ENCODE results near the gene FAM124A. TPM values are rescaled to one million over a fixed set of nuclear protein-coding genes. Genes with fewer than 3 reads are reported as not detected.

FAM124A gene
- total RNA-seq, 2 experiments from 2014 or later: not detected

- Mint-ChIP-seq H3K36me3 (ENCODE audit: low read depth) (no peaks in the 10 kb centered on the region), H3K27me3 (peaks cover under 1% of the 10 kb centered on the region), H3K27ac (no peak overlapping the region), H3K4me1 (no peaks in the 10 kb centered on the region), H3K9me3 (no peaks in the 10 kb centered on the region), H3K4me3 (no peak overlapping the region)
- ChIA-PET CTCF (no interaction called here), POLR2A (no interaction called here)
- DNase-seq: no peak
Measured at GRCh38 chr13:51317262-51317661, 95.1 kb downstream of the FAM124A start.

- no peak overlapping the region for H3K27ac Mint-ChIP-seq
- no peaks in the 10 kb centered on the region for H3K27me3 Mint-ChIP-seq
- POLR2A ChIA-PET: no interaction called here
- CTCF ChIA-PET: interaction anchor here (0.6 to 1.2 kb wide), 2 partner anchors 11 kb away, joined by 3 read pairs; no protein-coding TSS in a partner anchor
- H3K36me3 Mint-ChIP-seq (ENCODE audit: low read depth): no peaks in the 10 kb centered on the region
- no peak overlapping the region for H3K4me3 Mint-ChIP-seq
- H3K4me1 Mint-ChIP-seq: no peaks in the 10 kb centered on the region
- no peaks in the 10 kb centered on the region for H3K9me3 Mint-ChIP-seq
- no peak for DNase-seq
Measured at GRCh38 chr13:51318015-51318414, 95.8 kb downstream of the FAM124A start.

DNA sequence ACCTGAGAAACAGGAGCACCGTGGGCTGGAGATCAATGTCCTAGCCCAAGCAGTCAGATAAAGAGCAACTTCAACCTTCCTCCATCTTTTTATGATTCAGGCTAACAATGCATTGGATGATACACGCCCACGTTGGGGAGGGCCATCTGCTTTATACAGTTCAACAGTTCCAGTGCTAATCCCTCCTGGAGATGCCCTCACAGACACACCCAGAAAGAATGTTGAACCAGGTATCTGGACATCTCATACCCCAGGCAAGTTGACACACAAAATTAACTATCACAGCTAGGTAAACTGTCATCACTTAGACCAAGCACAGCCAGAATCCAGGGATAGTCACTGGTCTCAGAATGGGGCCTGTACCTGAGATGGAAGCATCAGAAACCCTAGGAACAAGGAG, 96.7 kb downstream of the FAM124A start:
- no peaks in the 10 kb centered on the region for H3K9me3 Mint-ChIP-seq
- CTCF ChIA-PET: interaction anchor here (1.2 kb wide), 1 partner anchor 10 kb away, joined by 3 read pairs; no protein-coding TSS in a partner anchor
- no peaks in the 10 kb centered on the region for H3K36me3 Mint-ChIP-seq (ENCODE audit: low read depth)
- no peak overlapping the region for H3K4me3 Mint-ChIP-seq
- no peaks in the 10 kb centered on the region for H3K4me1 Mint-ChIP-seq
- no peaks in the 10 kb centered on the region for H3K27me3 Mint-ChIP-seq
- POLR2A ChIA-PET: no interaction called here
- H3K27ac Mint-ChIP-seq: no peak overlapping the region
- no peak for DNase-seq

- H3K4me1 Mint-ChIP-seq: no peaks in the 10 kb centered on the region
- ChIA-PET POLR2A (no interaction called here), CTCF (no interaction called here)
- H3K27ac Mint-ChIP-seq: no peak overlapping the region
- H3K27me3 Mint-ChIP-seq: no peaks in the 10 kb centered on the region
- no peak overlapping the region for H3K4me3 Mint-ChIP-seq
- H3K36me3 Mint-ChIP-seq (ENCODE audit: low read depth): no peaks in the 10 kb centered on the region
- H3K9me3 Mint-ChIP-seq: no peaks in the 10 kb centered on the region
- no peak for DNase-seq
Measured at GRCh38 chr13:51321836-51322235, 99.6 kb downstream of the FAM124A start.

GRCh38 chr13:51322826-51323225, 100.6 kb downstream of the FAM124A start:
- Mint-ChIP-seq H3K4me3 (no peak overlapping the region), H3K27ac (no peak overlapping the region), H3K9me3 (no peaks in the 10 kb centered on the region), H3K36me3 (ENCODE audit: low read depth) (no peaks in the 10 kb centered on the region), H3K27me3 (no peaks in the 10 kb centered on the region), H3K4me1 (no peaks in the 10 kb centered on the region)
- ChIA-PET CTCF (no interaction called here), POLR2A (interaction anchor here (0.6 kb wide), 1 partner anchor 376 kb away, joined by 5 read pairs; no protein-coding TSS in a partner anchor)
- DNase-seq: no peak

GRCh38 chr13:51323824-51324511, 101.8 kb downstream of the FAM124A start:
- CTCF ChIA-PET: no interaction called here
- POLR2A ChIA-PET: no interaction called here
- DNase-seq: no peak

DNA sequence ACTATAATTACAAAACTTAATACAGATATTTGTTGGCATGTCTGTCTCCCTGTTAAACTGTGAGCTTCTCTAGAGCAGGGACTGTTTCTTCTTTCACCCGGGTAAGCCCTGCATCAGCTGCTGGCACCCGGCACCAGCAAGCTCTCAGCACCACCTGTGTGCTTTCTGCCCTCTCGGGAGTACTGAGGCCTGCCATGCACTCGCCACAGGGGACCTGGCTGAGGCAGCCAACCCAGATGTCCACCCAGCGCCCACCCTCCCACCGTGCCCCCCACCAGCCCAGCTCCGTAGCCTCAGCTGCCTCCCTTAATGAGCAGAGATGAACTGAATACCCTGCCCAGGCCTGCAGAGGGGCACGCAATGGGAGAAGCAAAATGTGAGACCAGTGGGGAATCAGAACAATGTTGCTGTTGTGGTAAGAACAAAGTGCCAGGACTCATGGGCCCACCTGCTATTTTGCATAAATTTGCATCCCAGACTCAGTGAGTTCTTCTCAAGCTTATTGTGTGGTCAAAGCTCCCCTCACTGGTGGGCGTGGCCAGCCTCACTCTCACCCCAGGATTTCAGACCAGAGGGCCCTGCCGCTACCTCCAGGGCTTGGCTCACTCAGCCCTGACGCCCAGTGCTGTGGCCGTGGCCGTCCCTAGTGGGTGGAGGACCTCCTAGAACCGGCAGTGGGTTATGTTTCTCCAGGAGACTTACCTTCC, 102.7 kb downstream of the FAM124A start:
- POLR2A ChIA-PET: no interaction called here
- H3K9me3 Mint-ChIP-seq: no peaks in the 10 kb centered on the region

More at GRCh38 chr13:51323824-51324511, 101.8 kb downstream of the FAM124A start:
- Mint-ChIP-seq H3K27ac (no peak overlapping the region), H3K36me3 (ENCODE audit: low read depth) (no peaks in the 10 kb centered on the region), H3K4me3 (no peak overlapping the region), H3K27me3 (no peaks in the 10 kb centered on the region), H3K4me1 (no peaks in the 10 kb centered on the region), H3K9me3 (no peaks in the 10 kb centered on the region)

DNA sequence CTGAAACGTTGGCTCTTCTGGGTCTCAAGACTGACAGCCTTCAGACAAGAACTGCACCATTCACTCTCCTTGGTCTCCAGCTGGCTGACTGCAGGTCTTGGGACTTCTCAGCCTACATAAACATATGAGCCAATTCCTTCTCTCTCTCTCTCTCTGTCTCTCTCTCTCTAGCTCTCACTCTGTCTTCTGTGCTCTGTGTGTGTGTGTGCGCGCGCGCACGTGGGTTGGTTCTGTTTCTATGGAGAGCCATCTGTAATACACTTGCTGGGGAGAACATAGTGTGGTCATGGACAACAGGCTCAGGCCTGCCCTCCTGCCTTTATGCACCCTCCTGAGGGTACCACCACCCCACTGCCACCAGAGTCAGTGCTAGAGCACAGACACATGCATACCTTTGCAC, 103.6 kb downstream of the FAM124A start:
- no peak overlapping the region for H3K4me3 Mint-ChIP-seq
- CTCF ChIA-PET: no interaction called here
- no peaks in the 10 kb centered on the region for H3K9me3 Mint-ChIP-seq
- POLR2A ChIA-PET: no interaction called here
- H3K36me3 Mint-ChIP-seq (ENCODE audit: low read depth): no peaks in the 10 kb centered on the region
- no peak for DNase-seq
- no peaks in the 10 kb centered on the region for H3K27me3 Mint-ChIP-seq
- H3K4me1 Mint-ChIP-seq: peaks cover 3% of the 10 kb centered on the region
- H3K27ac Mint-ChIP-seq: no peak overlapping the region

More for the DNA sequence above, 102.7 kb downstream of the FAM124A start:
- H3K36me3 Mint-ChIP-seq (ENCODE audit: low read depth): no peaks in the 10 kb centered on the region
- H3K27ac Mint-ChIP-seq: no peak overlapping the region
- H3K4me1 Mint-ChIP-seq: no peaks in the 10 kb centered on the region
- DNase-seq: no peak
- H3K4me3 Mint-ChIP-seq: no peak overlapping the region
- H3K27me3 Mint-ChIP-seq: no peaks in the 10 kb centered on the region
- CTCF ChIA-PET: no interaction called here

DNA sequence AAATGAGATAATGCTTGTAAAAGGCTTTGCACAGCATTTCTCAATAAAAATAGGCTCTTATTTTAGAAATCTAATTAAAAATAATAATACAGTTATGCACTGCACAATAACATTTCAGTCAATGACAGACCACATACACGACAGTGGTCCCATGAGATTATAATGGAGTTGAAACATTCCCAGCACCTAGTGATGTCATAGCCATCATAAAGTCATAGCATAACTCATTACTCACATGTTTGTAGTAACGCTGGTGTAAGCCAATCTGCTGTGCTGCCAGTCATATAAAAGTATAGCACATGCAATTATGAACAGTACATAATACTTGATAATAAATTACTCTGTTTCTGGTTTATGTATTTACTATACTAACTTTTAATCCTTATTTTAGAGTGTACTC, 104.6 kb downstream of the FAM124A start:
- ChIA-PET CTCF (no interaction called here), POLR2A (no interaction called here)
- Mint-ChIP-seq H3K27me3 (no peaks in the 10 kb centered on the region), H3K4me1 (peaks cover 12% of the 10 kb centered on the region), H3K36me3 (ENCODE audit: low read depth) (no peaks in the 10 kb centered on the region), H3K9me3 (no peaks in the 10 kb centered on the region), H3K4me3 (no peak overlapping the region), H3K27ac (no peak overlapping the region)
- no peak for DNase-seq

- Mint-ChIP-seq H3K27me3 (no peaks in the 10 kb centered on the region), H3K9me3 (no peaks in the 10 kb centered on the region), H3K4me3 (no peak overlapping the region), H3K36me3 (ENCODE audit: low read depth) (no peaks in the 10 kb centered on the region), H3K27ac (no peak overlapping the region), H3K4me1 (peaks cover 16% of the 10 kb centered on the region)
- no peak for DNase-seq
- ChIA-PET POLR2A (no interaction called here), CTCF (no interaction called here)
Measured at GRCh38 chr13:51327961-51328360, 105.8 kb downstream of the FAM124A start.

DNA sequence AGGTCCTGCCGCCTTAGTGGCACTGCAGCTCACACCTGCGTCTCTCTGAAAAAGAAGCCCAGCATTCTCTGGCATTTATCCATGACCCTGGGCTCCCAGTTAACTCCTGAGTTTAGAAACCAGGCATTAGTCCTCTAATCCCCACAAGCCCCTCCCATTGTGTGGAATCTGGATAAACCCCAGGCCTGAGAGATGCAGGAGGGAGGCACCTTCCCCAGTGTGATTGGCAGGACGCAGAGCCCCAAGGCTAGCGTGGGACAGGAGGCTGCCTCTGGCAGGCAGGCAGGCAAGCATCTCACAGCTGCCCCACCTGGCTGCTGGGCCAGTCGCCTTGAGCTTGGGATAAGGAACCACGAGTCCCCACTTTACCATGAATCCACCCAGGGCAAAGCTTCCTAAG, 106.3 kb downstream of the FAM124A start:
- H3K36me3 Mint-ChIP-seq (ENCODE audit: low read depth): no peaks in the 10 kb centered on the region
- peaks cover 19% of the 10 kb centered on the region for H3K4me1 Mint-ChIP-seq
- no peak overlapping the region for H3K4me3 Mint-ChIP-seq
- H3K9me3 Mint-ChIP-seq: no peaks in the 10 kb centered on the region
- POLR2A ChIA-PET: no interaction called here
- CTCF ChIA-PET: interaction anchor here (1.3 kb wide), 1 partner anchor 10 kb away, joined by 3 read pairs; no protein-coding TSS in a partner anchor
- H3K27ac Mint-ChIP-seq: no peak overlapping the region
- H3K27me3 Mint-ChIP-seq: no peaks in the 10 kb centered on the region
- DNase-seq: no peak

DNA sequence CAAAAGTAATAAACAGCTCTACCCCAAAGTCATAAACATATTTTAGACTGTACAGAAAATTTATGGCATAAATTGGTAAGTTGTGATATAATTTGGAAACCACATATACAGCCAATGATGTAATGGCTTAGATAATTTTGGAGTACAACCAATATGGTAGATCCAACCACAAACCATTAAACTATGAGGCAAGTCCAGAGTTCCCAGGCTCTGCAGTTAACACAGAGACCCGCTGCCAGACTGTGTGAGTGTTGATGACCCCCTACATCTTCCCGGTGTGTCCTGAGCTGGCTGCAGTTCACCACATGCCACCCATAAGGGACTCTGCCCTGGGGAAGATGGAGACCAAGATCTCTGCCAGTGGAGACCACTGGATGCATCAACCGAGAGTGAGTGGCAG, 107.4 kb downstream of the FAM124A start:
- no peak for DNase-seq
- Mint-ChIP-seq H3K4me3 (no peak overlapping the region), H3K27ac (no peak overlapping the region), H3K36me3 (ENCODE audit: low read depth) (no peaks in the 10 kb centered on the region), H3K4me1 (peaks cover 19% of the 10 kb centered on the region), H3K9me3 (peaks cover 2% of the 10 kb centered on the region), H3K27me3 (no peaks in the 10 kb centered on the region)
- ChIA-PET POLR2A (interaction anchor here (0.6 kb wide), 1 partner anchor 1655 kb away, joined by 3 read pairs; no protein-coding TSS in a partner anchor), CTCF (interaction anchor here (0.7 to 1.3 kb wide), 4 partner anchors 11 to 503 kb away, joined by 3 to 4 read pairs (median 3); no protein-coding TSS in a partner anchor)

GRCh38 chr13:51330791-51331190, 108.6 kb downstream of the FAM124A start:
- Mint-ChIP-seq H3K27ac (no peak overlapping the region), H3K4me1 (peaks cover 19% of the 10 kb centered on the region), H3K9me3 (peaks cover 2% of the 10 kb centered on the region)

More at GRCh38 chr13:51330791-51331190, 108.6 kb downstream of the FAM124A start:
- no peak for DNase-seq
- no peaks in the 10 kb centered on the region for H3K36me3 Mint-ChIP-seq (ENCODE audit: low read depth)
- CTCF ChIA-PET: no interaction called here
- H3K27me3 Mint-ChIP-seq: no peaks in the 10 kb centered on the region
- POLR2A ChIA-PET: no interaction called here
- no peak overlapping the region for H3K4me3 Mint-ChIP-seq
